ENCODE results near the gene SGCA. TPM values are rescaled to one million over a fixed set of nuclear protein-coding genes. Genes with fewer than 3 reads are reported as not detected.
A peak's percentile ranks its signal among the peaks of the same experiment; 100 is the strongest.

SGCA gene
- total and polyA plus RNA-seq, 4 donors: 0.31 to 1.3 (median 1.2) TPM; not detected in 1

- DNase-seq (ENCODE audit: low spot score): no peak
- H3K4me3 ChIP-seq (ENCODE audit: low read depth in 1 of 3, low read length in 3 of 3): no peak overlapping the region
- H3K9ac ChIP-seq (ENCODE audit: low read depth in 1 of 2, low read length in 2 of 2): no peak overlapping the region
- peak overlapping the region in 1 of 2 donors; percentile 19 for H3K27ac ChIP-seq (ENCODE audit: low read depth in 1 of 2, low read length in 2 of 2)
- TF ChIP-seq TAF1 (conservative IDR thresholded peaks at IDR 0.05): no peak
- TF ChIP-seq HNF4G (IDR thresholded peaks at IDR 0.05): no peak
- TF ChIP-seq EGR1 (IDR thresholded peaks at IDR 0.05; ENCODE audit: low read depth in 2 of 2): no peak
- no peak for TF ChIP-seq FOXA1 (IDR thresholded peaks at IDR 0.05)
- TF ChIP-seq ATF3 (IDR thresholded peaks at IDR 0.05): no peak
- TF ChIP-seq NR2F2 (IDR thresholded peaks at IDR 0.05): no peak
- TF ChIP-seq YY1 (IDR thresholded peaks at IDR 0.05): no peak
- no peak for TF ChIP-seq RAD21 (IDR thresholded peaks at IDR 0.05)
- TF ChIP-seq MAX (IDR thresholded peaks at IDR 0.05): no peak
- no peak for TF ChIP-seq REST (IDR thresholded peaks at IDR 0.05)
- no peak for TF ChIP-seq JUND (IDR thresholded peaks at IDR 0.05)
- TF ChIP-seq RXRA (IDR thresholded peaks at IDR 0.05): no peak
- TF ChIP-seq SP1 (IDR thresholded peaks at IDR 0.05): no peak
- TF ChIP-seq GABPA (IDR thresholded peaks at IDR 0.05 in 1 of 2, conservative IDR thresholded peaks at IDR 0.05 in 1 of 2): no peak
- TF ChIP-seq CTCF (IDR thresholded peaks at IDR 0.05; ENCODE audit: low read depth, low read length, missing input control): no peak
- no peak for TF ChIP-seq ZBTB33 (IDR thresholded peaks at IDR 0.05)
- no peak for TF ChIP-seq HNF4A (conservative IDR thresholded peaks at IDR 0.05)
- TF ChIP-seq FOXA2 (IDR thresholded peaks at IDR 0.05): no peak
- H3K9me3 ChIP-seq (ENCODE audit: control insufficient read depth in 4 of 4, low read length in 3 of 4): no peaks in the 10 kb centered on the region
- H3K4me1 ChIP-seq (ENCODE audit: control insufficient read depth in 4 of 4, insufficient read depth in 4 of 4, low read length in 3 of 4): peaks cover 0 to 8% (median 0%) of the 10 kb centered on the region in 4 donors
- H3K27me3 ChIP-seq (ENCODE audit: control insufficient read depth in 4 of 4, insufficient read depth in 4 of 4, low read length in 3 of 4): no peaks in the 10 kb centered on the region
- H3K36me3 ChIP-seq (ENCODE audit: control insufficient read depth in 4 of 4, insufficient read depth in 3 of 4, low read depth in 1 of 4, low read length in 3 of 4): no peaks in the 10 kb centered on the region
- 91% methylated on average over 6 of the region's 6 CpGs for WGBS
Measured at GRCh38 chr17:50209133-50209471, 43.3 kb downstream of the SGCA start.

Measured in liver (tissue), 9 donors.